MM.1S (cell line): ENCODE data around the gene OTOP3.

Experiments
- DNase-seq: peaks from one replicate; pipeline ENCODE4 v3.0.0-alpha.2; 2015
- H2AFZ ChIP-seq: fragments of 300-600 bp; sonication (generic); 2 replicates; pipeline ENCODE4 v1.6.0; 2016; ENCODE audit warnings: antibody characterized with exemption, low read length
- H3F3A ChIP-seq: fragments of 300-600 bp; sonication (generic); 2 replicates; pipeline ENCODE4 v1.6.1; 2016; ENCODE audit warnings: mild to moderate bottlenecking, antibody characterized with exemption, low read length, moderate library complexity, mixed read lengths; ENCODE audit not compliant: insufficient read depth
- H3K27ac ChIP-seq: fragments of 300-600 bp; sonication (generic); 2 replicates; pipeline ENCODE4 v1.5.1; 2016; ENCODE audit warnings: mild to moderate bottlenecking, low read length
- H3K27me3 ChIP-seq: fragments of 300-600 bp; sonication (generic); replicated peaks from 2 replicates; pipeline ENCODE4 v1.6.0; 2016; ENCODE audit warnings: low read length; ENCODE audit not compliant: insufficient read depth
- H3K36me3 ChIP-seq: fragments of 300-600 bp; sonication (generic); replicated peaks from 2 replicates; pipeline ENCODE4 v1.6.1; 2016; ENCODE audit warnings: mild to moderate bottlenecking, low read length, mixed read lengths; ENCODE audit not compliant: insufficient read depth
- H3K4me1 ChIP-seq: fragments of 300-600 bp; sonication (generic); 2 replicates; pipeline ENCODE4 v1.6.1; 2016; ENCODE audit warnings: low read length, mixed read lengths
- H3K4me2 ChIP-seq: fragments of 300-600 bp; sonication (generic); 2 replicates; pipeline ENCODE4 v1.6.0; 2016; ENCODE audit warnings: low read depth, low read length
- H3K4me3 ChIP-seq: fragments of 300-600 bp; sonication (generic); 2 replicates; pipeline ENCODE4 v1.5.1; 2016; ENCODE audit warnings: low read length, mixed read lengths
- H3K79me2 ChIP-seq: fragments of 300-600 bp; sonication (generic); 2 replicates; pipeline ENCODE4 v1.6.1; 2016; ENCODE audit warnings: mixed run types, low read length, mixed read lengths
- H3K9ac ChIP-seq: fragments of 300-600 bp; sonication (generic); 2 replicates; pipeline ENCODE4 v1.6.1; 2016; ENCODE audit warnings: low read length, mixed read lengths
- H3K9me2 ChIP-seq: fragments of 300-600 bp; sonication (generic); replicated peaks from 2 replicates; pipeline ENCODE4 v1.6.1; 2016; ENCODE audit warnings: mild to moderate bottlenecking, low read length, mixed read lengths; ENCODE audit not compliant: insufficient read depth
- H3K9me3 ChIP-seq: fragments of 300-600 bp; sonication (generic); replicated peaks from 2 replicates; pipeline ENCODE4 v1.6.1; 2016; ENCODE audit warnings: mild to moderate bottlenecking, low read length, mixed read lengths; ENCODE audit not compliant: insufficient read depth
- H4K20me1 ChIP-seq: fragments of 300-600 bp; sonication (generic); 2 replicates; pipeline ENCODE4 v1.6.1; 2016; ENCODE audit warnings: mild to moderate bottlenecking, low read length, moderate library complexity, mixed read lengths; ENCODE audit not compliant: insufficient read depth
- EZH2 ChIP-seq: fragments of 300-600 bp; sonication (generic); optimal IDR thresholded peaks from 2 replicates; pipeline ENCODE3; 2017; ENCODE audit warnings: low read depth, mild to moderate bottlenecking, antibody characterized with exemption, low read length, mixed read lengths
- EZH2phosphoT487 ChIP-seq: fragments of 300-600 bp; sonication (generic); IDR thresholded peaks from 2 replicates; pipeline ENCODE4 v1.6.1; 2018; ENCODE audit warnings: antibody characterized with exemption, low read length
- TF ChIP-seq, protein P1 (sequence below): fragments of 300-600 bp; sonication (generic); IDR thresholded peaks from 2 replicates; pipeline ENCODE4 v1.5.1; 2016; ENCODE audit warnings: antibody characterized with exemption, low read length, mixed read lengths

The OTOP3 gene

DNA sequence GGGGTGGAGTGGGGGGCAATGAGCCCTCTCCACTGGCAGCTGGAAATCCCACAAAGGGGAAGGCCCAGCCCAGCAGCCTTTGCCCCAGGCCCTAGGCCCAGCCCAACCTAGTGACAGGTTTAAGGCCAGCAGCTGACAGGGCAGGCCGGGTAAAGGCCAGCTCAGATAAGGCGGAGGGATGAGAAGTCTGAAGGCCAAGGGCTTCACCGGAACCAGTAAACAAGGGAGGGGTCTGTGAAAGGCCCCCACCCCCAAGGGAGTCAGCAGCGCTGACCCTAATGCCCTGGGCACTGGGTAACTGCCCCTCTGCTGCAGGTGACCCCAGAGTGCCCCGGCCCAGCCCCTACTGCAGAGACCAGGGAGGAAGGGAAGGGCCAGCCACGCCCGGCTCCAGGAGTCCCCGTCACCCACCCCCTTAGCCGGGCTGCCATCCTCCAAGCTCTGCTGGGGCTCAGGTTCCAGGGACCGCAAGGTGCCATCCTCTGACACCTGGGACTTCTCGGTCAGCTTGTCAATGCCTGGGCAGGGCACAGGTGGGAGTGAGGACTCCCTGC is 17.5 kb downstream of the OTOP3 start:
- H3K4me3 ChIP-seq, result no peak overlapping the region
- H2AFZ ChIP-seq, result no peak overlapping the region
- no peaks in the 10 kb centered on the region for H3K4me1 ChIP-seq
- no peaks in the 10 kb centered on the region for H3K9me2 ChIP-seq
- H3K27me3 ChIP-seq, result peaks cover 82% of the 10 kb centered on the region
- no peaks in the 10 kb centered on the region for H3K79me2 ChIP-seq
- no peak overlapping the region for H3K9ac ChIP-seq
- H3F3A ChIP-seq, result no peaks in the 10 kb centered on the region
- no peaks in the 10 kb centered on the region for H4K20me1 ChIP-seq
- H3K36me3 ChIP-seq, result no peaks in the 10 kb centered on the region
- no peak for DNase-seq
- TF ChIP-seq, protein P1, sequence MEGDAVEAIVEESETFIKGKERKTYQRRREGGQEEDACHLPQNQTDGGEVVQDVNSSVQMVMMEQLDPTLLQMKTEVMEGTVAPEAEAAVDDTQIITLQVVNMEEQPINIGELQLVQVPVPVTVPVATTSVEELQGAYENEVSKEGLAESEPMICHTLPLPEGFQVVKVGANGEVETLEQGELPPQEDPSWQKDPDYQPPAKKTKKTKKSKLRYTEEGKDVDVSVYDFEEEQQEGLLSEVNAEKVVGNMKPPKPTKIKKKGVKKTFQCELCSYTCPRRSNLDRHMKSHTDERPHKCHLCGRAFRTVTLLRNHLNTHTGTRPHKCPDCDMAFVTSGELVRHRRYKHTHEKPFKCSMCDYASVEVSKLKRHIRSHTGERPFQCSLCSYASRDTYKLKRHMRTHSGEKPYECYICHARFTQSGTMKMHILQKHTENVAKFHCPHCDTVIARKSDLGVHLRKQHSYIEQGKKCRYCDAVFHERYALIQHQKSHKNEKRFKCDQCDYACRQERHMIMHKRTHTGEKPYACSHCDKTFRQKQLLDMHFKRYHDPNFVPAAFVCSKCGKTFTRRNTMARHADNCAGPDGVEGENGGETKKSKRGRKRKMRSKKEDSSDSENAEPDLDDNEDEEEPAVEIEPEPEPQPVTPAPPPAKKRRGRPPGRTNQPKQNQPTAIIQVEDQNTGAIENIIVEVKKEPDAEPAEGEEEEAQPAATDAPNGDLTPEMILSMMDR, result no peak
- TF ChIP-seq EZH2 (no peak), EZH2phosphoT487 (no peak)
- no peaks in the 10 kb centered on the region for H3K9me3 ChIP-seq
- no peak overlapping the region for H3K27ac ChIP-seq
- no peak overlapping the region for H3K4me2 ChIP-seq

DNA sequence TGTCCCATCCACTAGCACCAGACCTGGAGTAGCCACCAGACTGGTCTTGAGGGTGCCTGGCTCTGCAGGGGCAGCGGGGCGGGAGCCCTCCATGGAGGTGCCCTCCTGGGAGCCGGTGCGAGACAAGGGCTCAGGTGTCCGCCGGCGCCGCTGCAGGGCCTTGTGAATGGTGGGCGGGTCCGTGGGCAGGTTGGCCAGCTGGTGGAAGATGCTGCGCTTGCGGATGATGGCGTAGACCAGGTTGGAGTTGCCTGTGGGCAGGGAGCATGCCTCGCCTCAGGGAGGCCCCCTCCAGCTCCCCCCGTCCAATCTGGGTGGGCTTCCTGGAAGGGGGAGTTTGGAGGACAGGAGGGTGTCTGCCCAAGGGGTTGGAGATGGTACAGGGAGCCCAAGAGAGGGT is 18.4 kb downstream of the OTOP3 start:
- Histone ChIP-seq H4K20me1 (no peaks in the 10 kb centered on the region), H3K9ac (no peak overlapping the region), H3K36me3 (no peaks in the 10 kb centered on the region), H3K9me2 (no peaks in the 10 kb centered on the region), H2AFZ (no peak overlapping the region), H3F3A (no peaks in the 10 kb centered on the region), H3K4me2 (no peak overlapping the region), H3K79me2 (no peaks in the 10 kb centered on the region), H3K9me3 (no peaks in the 10 kb centered on the region), H3K27me3 (peaks cover 81% of the 10 kb centered on the region), H3K4me3 (no peak overlapping the region), H3K4me1 (no peaks in the 10 kb centered on the region), H3K27ac (no peak overlapping the region)
- TF ChIP-seq EZH2 (no peak), EZH2phosphoT487 (no peak)
- TF ChIP-seq, protein P1, result no peak
- DNase-seq, result no peak

DNA sequence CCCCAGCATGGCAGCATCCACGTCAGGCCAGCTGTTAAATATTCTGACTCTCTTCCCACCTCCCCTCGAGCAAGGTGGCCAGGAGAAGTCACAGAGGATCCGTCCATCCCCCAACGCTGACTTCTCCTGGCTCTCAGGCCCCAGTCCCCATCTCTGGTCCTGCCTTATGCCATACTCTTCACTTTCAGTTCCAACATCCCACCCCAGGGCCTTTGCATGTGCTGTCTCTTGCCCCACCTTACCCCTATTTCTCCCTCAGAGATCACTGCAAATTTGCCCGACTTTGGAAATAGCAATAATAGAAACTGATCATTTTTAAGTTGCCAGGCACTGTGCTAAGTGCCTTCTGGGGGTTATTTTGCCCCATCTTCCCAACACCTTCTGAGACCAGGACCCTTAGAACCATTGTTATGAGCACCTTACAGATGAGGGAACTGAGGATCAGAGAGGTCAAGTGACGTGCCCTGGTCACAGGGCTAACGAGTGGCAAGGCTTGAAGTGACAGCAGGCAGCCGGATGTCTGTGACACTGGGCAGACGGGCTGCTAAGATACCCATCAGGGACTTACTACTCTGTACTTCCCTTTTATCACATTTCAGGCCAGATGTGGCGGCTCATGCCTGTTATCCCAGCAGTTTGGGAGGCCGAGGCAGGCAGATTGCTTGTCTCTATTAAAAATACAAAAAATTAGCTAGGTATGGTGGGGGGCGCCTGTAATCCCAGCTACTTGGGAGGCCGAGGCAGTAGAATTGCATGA is 19.1 kb downstream of the OTOP3 start:
- Histone ChIP-seq H3K36me3 (no peaks in the 10 kb centered on the region), H4K20me1 (no peaks in the 10 kb centered on the region), H3F3A (no peaks in the 10 kb centered on the region), H3K9ac (no peak overlapping the region), H3K9me3 (no peaks in the 10 kb centered on the region), H3K9me2 (no peaks in the 10 kb centered on the region), H2AFZ (no peak overlapping the region), H3K4me2 (no peak overlapping the region), H3K79me2 (no peaks in the 10 kb centered on the region), H3K27ac (no peak overlapping the region), H3K27me3 (peaks cover 75% of the 10 kb centered on the region), H3K4me3 (no peak overlapping the region), H3K4me1 (no peaks in the 10 kb centered on the region)
- no peak for DNase-seq
- TF ChIP-seq, protein P1, result no peak
- no peak for TF ChIP-seq EZH2
- no peak for TF ChIP-seq EZH2phosphoT487
